ENCODE data around the gene CLUH.

DNA sequence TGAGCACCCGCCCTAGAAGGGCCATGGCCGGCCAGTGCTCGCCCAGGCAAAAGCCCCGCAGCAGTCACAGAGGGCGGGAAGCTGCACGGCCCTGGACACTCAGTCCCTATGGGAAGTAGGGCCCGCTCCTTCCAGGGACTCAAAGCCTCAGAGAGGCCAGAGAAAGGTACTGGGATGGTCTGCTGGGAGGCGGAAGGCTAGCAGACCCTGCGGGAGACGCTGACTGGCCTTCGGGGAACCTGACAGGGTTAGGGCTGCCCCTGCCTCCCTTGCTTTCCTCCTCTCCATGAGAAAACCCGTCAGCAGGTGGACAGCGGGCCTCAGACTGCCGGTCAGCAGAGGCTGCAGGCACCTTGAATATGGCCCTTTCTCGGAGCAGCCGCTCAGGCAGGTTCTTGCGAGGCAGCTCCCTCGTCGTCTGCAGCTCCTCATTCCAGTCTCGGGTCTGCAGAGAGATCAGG, 11.5 kb downstream of the CLUH start:
- TF ChIP-seq CTCF (IDR thresholded peaks at IDR 0.05): no peak
- no peak for TF ChIP-seq EZH2 (IDR thresholded peaks at IDR 0.05)
- TF ChIP-seq EZH2phosphoT487 (IDR thresholded peaks at IDR 0.05): no peak

All from neural progenitor cell (in vitro differentiated cells).